CD14-positive monocyte (primary cell): ENCODE results near the gene TBC1D25. TPM values are rescaled to one million over a fixed set of nuclear protein-coding genes. Genes with fewer than 3 reads are reported as not detected.

Experiments
- DNase-seq, 3 donors: peaks; one replicate each; pipeline ENCODE4 v3.0.0-alpha.2; 2011 to 2022
- H2AFZ ChIP-seq: 2 replicates; pipeline ENCODE4 v1.6.0; 2012; ENCODE audit warnings: mild to moderate bottlenecking, low read depth, low read length, inconsistent platforms; ENCODE audit not compliant: insufficient read depth, poor library complexity, severe bottlenecking
- H3K27ac ChIP-seq, 2 donors: 1 replicate in 1 of 2; 2 replicates in 1 of 2; pipeline ENCODE4 v1.5.1; 2012 to 2013; ENCODE audit warnings: low read length in 2 of 2, control low read depth in 1 of 2, inconsistent platforms in 1 of 2, low read depth in 1 of 2, mild to moderate bottlenecking in 1 of 2
- H3K27me3 ChIP-seq, 2 donors: one replicate each; pipeline versions ENCODE4 v1.6.0 to v1.6.1; 2011 to 2013; ENCODE audit warnings: low read length in 2 of 2; ENCODE audit not compliant: control insufficient read depth in 2 of 2, insufficient read depth in 2 of 2
- H3K36me3 ChIP-seq, 2 donors: replicated peaks in 1 of 2; 1 replicate in 1 of 2; 2 replicates in 1 of 2; pipeline versions ENCODE4 v1.5.1 to v1.6.1; 2012 to 2013; ENCODE audit warnings: low read length in 2 of 2, control low read depth in 1 of 2, inconsistent platforms in 1 of 2, mild to moderate bottlenecking in 1 of 2; ENCODE audit not compliant: insufficient read depth in 2 of 2, control insufficient read depth in 1 of 2
- H3K4me1 ChIP-seq, 2 donors: 1 replicate in 1 of 2; 2 replicates in 1 of 2; pipeline versions ENCODE4 v1.5.1 to v1.6.1; 2012 to 2013; ENCODE audit warnings: low read length in 2 of 2, control low read depth in 1 of 2, inconsistent platforms in 1 of 2, mild to moderate bottlenecking in 1 of 2, moderate library complexity in 1 of 2; ENCODE audit not compliant: insufficient read depth in 2 of 2, control insufficient read depth in 1 of 2
- H3K4me2 ChIP-seq: replicated peaks from 2 replicates; pipeline ENCODE3; 2012; ENCODE audit warnings: low read length, moderate library complexity, mild to moderate bottlenecking; ENCODE audit not compliant: poor library complexity, severe bottlenecking; ENCODE audit errors: extremely low read depth
- H3K4me3 ChIP-seq, 3 experiments: fragments of 200-600 bp in 1 of 3; sonication (generic) in 1 of 3; replicated peaks in 1 of 3; 1 replicate in 2 of 3; 2 replicates in 1 of 3; pipeline ENCODE4 v1.5.1; 2011 to 2013; ENCODE audit warnings: low read length in 3 of 3, mild to moderate bottlenecking in 3 of 3, control low read depth in 2 of 3, low read depth in 2 of 3, inconsistent platforms in 1 of 3, moderate library complexity in 1 of 3
- H3K79me2 ChIP-seq: 2 replicates; pipeline ENCODE4 v1.6.0; 2012; ENCODE audit warnings: mild to moderate bottlenecking, control low read depth, inconsistent platforms, low read length, moderate library complexity; ENCODE audit not compliant: insufficient read depth
- H3K9ac ChIP-seq: 2 replicates; pipeline ENCODE4 v1.6.0; 2017; ENCODE audit warnings: low read length, mild to moderate bottlenecking; ENCODE audit not compliant: insufficient read depth, poor library complexity, severe bottlenecking
- H3K9me3 ChIP-seq, 2 donors: replicated peaks in 1 of 2; 1 replicate in 1 of 2; 2 replicates in 1 of 2; pipeline versions ENCODE4 v1.5.1 to v1.6.1; 2012 to 2013; ENCODE audit warnings: low read length in 2 of 2, control low read depth in 1 of 2; ENCODE audit not compliant: control insufficient read depth in 1 of 2, insufficient read depth in 1 of 2
- H4K20me1 ChIP-seq: 2 replicates; pipeline ENCODE4 v1.6.0; 2012; ENCODE audit warnings: mild to moderate bottlenecking, low read length, control low read depth, moderate library complexity; ENCODE audit not compliant: insufficient read depth
- H3K27ac Mint-ChIP-seq, 7 donors: one replicate each; pipeline ENCODE4 v1.8.0; 2020; ENCODE audit warnings: mild to moderate bottlenecking in 7 of 7, mixed read lengths in 7 of 7, moderate library complexity in 6 of 7, inconsistent platforms in 2 of 7
- H3K27me3 Mint-ChIP-seq, 3 donors: one replicate each; pipeline ENCODE4 v1.8.0; 2021 to 2022; ENCODE audit warnings: low read depth in 3 of 3, mild to moderate bottlenecking in 3 of 3, mixed read lengths in 3 of 3, moderate library complexity in 3 of 3, inconsistent platforms in 1 of 3
- H3K36me3 Mint-ChIP-seq, 2 donors: one replicate each; pipeline ENCODE4 v1.8.0; 2020; ENCODE audit warnings: mixed read lengths in 2 of 2, inconsistent platforms in 1 of 2, mild to moderate bottlenecking in 1 of 2
- H3K4me1 Mint-ChIP-seq: one replicate; pipeline ENCODE4 v1.8.0; 2020; ENCODE audit warnings: mild to moderate bottlenecking, mixed read lengths
- H3K4me3 Mint-ChIP-seq, 2 donors: one replicate each; pipeline ENCODE4 v1.8.0; 2020; ENCODE audit warnings: mild to moderate bottlenecking in 2 of 2, mixed read lengths in 2 of 2, moderate library complexity in 1 of 2
- H3K9me3 Mint-ChIP-seq, 7 donors: one replicate each; pipeline ENCODE4 v1.8.0; 2020 to 2022; ENCODE audit warnings: mixed read lengths in 7 of 7, mild to moderate bottlenecking in 6 of 7, moderate library complexity in 6 of 7, inconsistent platforms in 2 of 7
- CTCF ChIP-seq: fragments of 200-600 bp; IDR thresholded peaks from one replicate; pipeline ENCODE4 v1.8.0; 2022; ENCODE audit warnings: antibody characterized with exemption, mild to moderate bottlenecking
- WGBS: methylation state at CpG from one replicate; pipeline ENCODE4 v1.1.5; 2013; ENCODE audit warnings: missing lambda C conversion rate; ENCODE audit not compliant: insufficient coverage; 5-methylcytosine and 5-hydroxymethylcytosine counted together
- intact Hi-C, 2 donors: fragments of 100-400 bp; cut with micrococcal nuclease; formaldehyde crosslinking; loops; one replicate each; pipeline versions ENCODE4 v1.15.0 to v1.15.1; 2023
- polyA plus RNA-seq, 3 donors: library from polyadenylated mRNA; depleted of rRNA in 1 of 3; unstranded in 2 of 3; stranded (reverse) in 1 of 3; fragments of 300-500 nt in 2 of 3; fragments of >200 nt in 1 of 3; fragmentation: Illumina TruSeq in 2 of 3; gene quantifications; 1 replicate in 2 of 3; 2 replicates in 1 of 3; pipeline ENCODE4 v1.2.3, GENCODE V29; 2012 to 2021

Gene TBC1D25
- polyA plus RNA-seq, 3 donors = 5.7 to 16.9 (median 6.6) TPM

- DNase-seq = peak; percentile 89 to 96 (median 95)
- Histone ChIP-seq H3K27me3 (no peaks in the 10 kb centered on the region), H3K4me1 (peaks cover 14 to 20% of the 10 kb centered on the region in 2 donors), H3K4me3 (peak within 1 kb of the TSS; percentile 58 to 91 (median 82)), H3K27ac (peak within 1 kb of the TSS; percentile 99 to 100), H3K9ac (peak within 1 kb of the TSS; percentile 97), H3K36me3 (peaks cover 34 to 43% of the 10 kb centered on the region in 2 donors), H3K9me3 (no peaks in the 10 kb centered on the region), H2AFZ (peak within 1 kb of the TSS; percentile 65), H3K79me2 (peaks cover 18% of the 10 kb centered on the region), H3K4me2 (peak within 1 kb of the TSS; percentile 81), H4K20me1 (peaks cover 4% of the 10 kb centered on the region)
- Mint-ChIP-seq H3K9me3 (peaks cover 0 to 15% (median 4%) of the 10 kb centered on the region in 7 donors), H3K27ac (peak within 1 kb of the TSS; percentile 97 to 100 (median 100)), H3K4me3 (peak within 1 kb of the TSS; percentile 92 to 96), H3K4me1 (peaks cover 16% of the 10 kb centered on the region), H3K36me3 (peaks cover 38 to 40% of the 10 kb centered on the region in 2 donors), H3K27me3 (peaks cover 0 to 3% (median 0%) of the 10 kb centered on the region in 3 donors)
- peak; percentile 23 for TF ChIP-seq CTCF
- WGBS = under 1% methylated on average over 29 of the region's 71 CpGs
- intact Hi-C loops = loop anchor here (1.0 to 10.0 kb wide), 4 partner anchors 35 to 230 kb away; partner anchors contain the start of genes TBC1D25 (in 2 of the 2), FTSJ1 (in 1 of the 2), HDAC6 (in 1 of the 2) and SLC38A5 (in 1 of the 2)
These were observed 35.1 kb downstream of the TBC1D25 start, which contains the start of gene RBM3 for GRCh38 chrX:48574270-48575266. RBM3 (plus strand) TSS chrX:48574484; CDS start chrX:48575181, 697 bp downstream.

GRCh38 chrX:48575642-48576041, 36.1 kb downstream of the TBC1D25 start:
- Histone ChIP-seq H4K20me1 (peaks cover 4% of the 10 kb centered on the region), H3K4me1 (peaks cover 14 to 20% of the 10 kb centered on the region in 2 donors), H2AFZ (no peak overlapping the region), H3K79me2 (peaks cover 18% of the 10 kb centered on the region), H3K9ac (no peak overlapping the region), H3K27me3 (no peaks in the 10 kb centered on the region), H3K4me3 (peak overlapping the region in 1 of 3 experiments; percentile 82), H3K36me3 (peaks cover 34 to 43% of the 10 kb centered on the region in 2 donors), H3K9me3 (no peaks in the 10 kb centered on the region), H3K4me2 (peak overlapping the region; percentile 81), H3K27ac (peak overlapping the region; percentile 99 to 100)
- no peak for DNase-seq
- peaks cover 0 to 15% (median 4%) of the 10 kb centered on the region in 7 donors for H3K9me3 Mint-ChIP-seq
- intact Hi-C loops = loop anchor here in 1 of 2 donors (10.0 kb wide), 2 partner anchors 101 to 229 kb away; partner anchors contain the start of genes FTSJ1, HDAC6 and SLC38A5
- H3K4me3 Mint-ChIP-seq = peak overlapping the region; percentile 48 to 92
- H3K27ac Mint-ChIP-seq = peak overlapping the region; percentile 70 to 100 (median 99)
- no peak for TF ChIP-seq CTCF
- WGBS = 100% methylated on average over 5 of the region's 13 CpGs
- H3K27me3 Mint-ChIP-seq = peaks cover 0 to 3% (median 0%) of the 10 kb centered on the region in 3 donors
- peaks cover 38 to 40% of the 10 kb centered on the region in 2 donors for H3K36me3 Mint-ChIP-seq
- H3K4me1 Mint-ChIP-seq = peaks cover 16% of the 10 kb centered on the region
